ENCODE measurements around the gene OR56A1.
"Not testable (repeated sequence)": the region's sequence is repeated elsewhere in the genome, so short reads cannot be mapped to it uniquely, and the experiment has no call there.

OR56A1 gene, protein sequence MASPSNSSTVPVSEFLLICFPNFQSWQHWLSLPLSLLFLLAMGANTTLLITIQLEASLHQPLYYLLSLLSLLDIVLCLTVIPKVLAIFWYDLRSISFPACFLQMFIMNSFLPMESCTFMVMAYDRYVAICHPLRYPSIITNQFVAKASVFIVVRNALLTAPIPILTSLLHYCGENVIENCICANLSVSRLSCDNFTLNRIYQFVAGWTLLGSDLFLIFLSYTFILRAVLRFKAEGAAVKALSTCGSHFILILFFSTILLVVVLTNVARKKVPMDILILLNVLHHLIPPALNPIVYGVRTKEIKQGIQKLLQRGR

GRCh38 chr11:6030708-6031405 is at the start of gene OR56A1:
TSS of gene OR56A1 (minus strand) at chr11:6030758. CDS start at chr11:6027692, 3,066 bp downstream.
- H3K4me3 ChIP-seq (ENCODE audit: low read depth, low read length): no peak within 1 kb of the TSS
- no peak for TF ChIP-seq CTCF (IDR thresholded peaks at IDR 0.05; ENCODE audit: low read depth, low read length, missing control alignments)
- no peak for DNase-seq (ENCODE audit: low read depth)

GRCh38 chr11:6079463-6079862 is 48.9 kb upstream of the OR56A1 start:
- H3K4me3 ChIP-seq (ENCODE audit: low read depth, low read length): no peak overlapping the region
- no peak for DNase-seq (ENCODE audit: low read depth)
- TF ChIP-seq CTCF (IDR thresholded peaks at IDR 0.05; ENCODE audit: low read depth, low read length, missing control alignments): no peak

DNA sequence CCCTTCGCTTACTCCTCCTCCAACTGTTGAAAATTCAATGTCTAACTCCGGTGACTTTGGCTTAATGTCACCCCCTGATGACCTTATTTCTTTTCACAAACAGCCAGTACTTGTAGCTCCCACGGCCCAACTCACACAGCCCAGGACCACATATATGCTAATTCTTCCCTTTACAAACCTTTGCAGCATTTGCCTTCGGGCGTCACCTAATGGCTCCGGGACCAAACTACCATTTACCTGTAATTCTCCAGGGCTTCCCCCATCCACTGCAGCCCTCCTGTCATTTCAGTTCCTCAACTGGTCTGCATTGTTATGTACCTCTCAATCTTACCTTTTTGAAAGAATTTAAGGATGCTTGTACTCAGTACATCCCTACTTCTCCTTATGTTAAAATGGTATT is 47.2 kb upstream of the OR56A1 start:
- no peak overlapping the region for H3K4me3 ChIP-seq (ENCODE audit: low read depth, low read length)
- TF ChIP-seq CTCF (IDR thresholded peaks at IDR 0.05; ENCODE audit: low read depth, low read length, missing control alignments): no peak
- DNase-seq (ENCODE audit: low read depth): no peak

- H3K4me3 ChIP-seq (ENCODE audit: low read depth, low read length); DNase-seq (ENCODE audit: low read depth): not testable (repeated sequence)
Measured at GRCh38 chr11:6076443-6076842, 45.9 kb upstream of the OR56A1 start.

DNA sequence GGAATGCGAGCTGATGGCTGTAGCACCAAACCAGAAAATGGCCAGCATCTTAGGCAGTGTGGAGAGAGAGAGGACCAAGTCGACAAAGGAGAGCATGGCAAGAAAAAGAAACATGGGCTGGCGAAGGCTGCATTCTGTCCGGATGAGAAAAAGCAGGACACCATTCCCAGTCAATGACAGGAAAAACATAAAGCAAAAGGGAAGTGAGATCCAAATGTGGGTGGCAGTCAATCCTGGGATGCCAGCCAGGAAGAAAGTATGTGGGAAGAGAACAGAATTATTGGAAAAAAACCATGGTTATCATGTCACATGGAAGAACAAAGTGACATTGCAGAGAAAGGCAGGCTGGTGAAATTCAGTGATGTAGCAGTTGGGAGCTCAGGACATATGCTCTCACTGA is 36.9 kb upstream of the OR56A1 start:
- no peak for TF ChIP-seq CTCF (IDR thresholded peaks at IDR 0.05; ENCODE audit: low read depth, low read length, missing control alignments)
- DNase-seq (ENCODE audit: low read depth): no peak
- H3K4me3 ChIP-seq (ENCODE audit: low read depth, low read length): no peak overlapping the region

- TF ChIP-seq CTCF (IDR thresholded peaks at IDR 0.05; ENCODE audit: low read depth, low read length, missing control alignments): peak; percentile 20
- no peak for DNase-seq (ENCODE audit: low read depth)
- no peak overlapping the region for H3K4me3 ChIP-seq (ENCODE audit: low read depth, low read length)
Measured at GRCh38 chr11:6062691-6063358, 32.3 kb upstream of the OR56A1 start.

GRCh38 chr11:6061475-6061874 is 30.9 kb upstream of the OR56A1 start:
- DNase-seq (ENCODE audit: low read depth): no peak
- no peak overlapping the region for H3K4me3 ChIP-seq (ENCODE audit: low read depth, low read length)
- TF ChIP-seq CTCF (IDR thresholded peaks at IDR 0.05; ENCODE audit: low read depth, low read length, missing control alignments): no peak
